Adipocyte (in vitro differentiated cells): ENCODE data around the gene BUB3.

Experiments used
- DNase-seq: peaks from one replicate; pipeline ENCODE4 v3.0.0-alpha.2; 2015; ENCODE audit warnings: low read depth
- H3K27me3 ChIP-seq: replicated peaks from 2 replicates; pipeline ENCODE4 v1.7.0; 2013; ENCODE audit warnings: mild to moderate bottlenecking, low read length, moderate library complexity; ENCODE audit not compliant: control insufficient read depth, insufficient read depth
- H3K36me3 ChIP-seq: 2 replicates; pipeline ENCODE4 v1.7.0; 2013; ENCODE audit warnings: low read length, mild to moderate bottlenecking, moderate library complexity; ENCODE audit not compliant: control insufficient read depth, insufficient read depth, severe bottlenecking
- H3K4me1 ChIP-seq: 2 replicates; pipeline ENCODE4 v1.7.0; 2013; ENCODE audit warnings: mild to moderate bottlenecking, low read length, moderate library complexity; ENCODE audit not compliant: control insufficient read depth, insufficient read depth
- H3K4me3 ChIP-seq: 2 replicates; pipeline ENCODE4 v1.7.0; 2013; ENCODE audit warnings: mild to moderate bottlenecking, low read length, moderate library complexity
- H3K9ac ChIP-seq: 2 replicates; pipeline ENCODE4 v1.7.0; 2013; ENCODE audit warnings: mild to moderate bottlenecking, low read length, moderate library complexity
- H3K9me3 ChIP-seq: 2 replicates; pipeline ENCODE4 v1.7.0; 2013; ENCODE audit warnings: mild to moderate bottlenecking, low read length, moderate library complexity; ENCODE audit not compliant: control insufficient read depth

Gene BUB3

DNA sequence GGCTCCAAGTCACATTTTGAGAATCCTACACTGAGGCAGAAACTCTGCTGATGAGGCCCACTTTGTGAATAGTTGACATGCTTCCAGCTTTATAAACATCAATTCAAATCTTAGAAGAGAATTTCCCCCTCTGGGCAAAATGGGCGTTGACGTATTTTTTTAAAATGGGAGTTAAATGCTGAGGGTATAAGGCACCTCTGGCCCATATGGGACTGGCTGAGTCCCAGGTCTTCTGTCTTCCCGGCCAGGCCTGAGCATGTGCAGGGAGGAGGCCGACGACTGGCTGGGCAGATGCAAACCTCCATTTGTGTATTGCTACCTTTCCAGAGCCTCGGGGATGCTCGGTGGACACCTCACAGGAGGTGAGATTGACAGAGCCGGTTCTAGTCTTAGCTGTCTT, 37.7 kb downstream of the BUB3 start:
- Histone ChIP-seq H3K4me3 (no peak overlapping the region), H3K36me3 (no peaks in the 10 kb centered on the region), H3K9me3 (no peaks in the 10 kb centered on the region), H3K4me1 (no peaks in the 10 kb centered on the region), H3K27me3 (no peaks in the 10 kb centered on the region), H3K9ac (no peak overlapping the region)
- DNase-seq = no peak

DNA sequence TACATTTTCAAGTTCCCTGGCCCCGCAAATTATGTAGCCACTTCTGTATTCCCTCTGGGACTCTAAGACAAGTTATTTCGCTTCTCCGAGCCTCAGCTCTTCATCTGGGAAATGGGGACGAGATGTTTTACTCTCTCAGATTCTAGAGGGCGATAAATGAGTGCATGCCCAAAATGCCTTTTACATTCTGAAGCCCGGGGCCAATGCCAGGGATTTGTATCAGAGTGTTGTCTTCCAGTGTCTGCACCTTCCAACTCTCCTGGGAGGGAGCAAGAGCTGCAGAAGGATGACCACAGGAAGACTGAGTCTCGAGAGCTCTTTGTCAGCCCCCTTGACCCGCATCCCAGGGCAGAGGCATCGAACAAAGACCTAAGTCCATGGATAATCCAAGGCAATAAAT, 39.9 kb downstream of the BUB3 start:
- no peaks in the 10 kb centered on the region for H3K9me3 ChIP-seq
- DNase-seq = no peak
- H3K4me3 ChIP-seq = no peak overlapping the region

DNA sequence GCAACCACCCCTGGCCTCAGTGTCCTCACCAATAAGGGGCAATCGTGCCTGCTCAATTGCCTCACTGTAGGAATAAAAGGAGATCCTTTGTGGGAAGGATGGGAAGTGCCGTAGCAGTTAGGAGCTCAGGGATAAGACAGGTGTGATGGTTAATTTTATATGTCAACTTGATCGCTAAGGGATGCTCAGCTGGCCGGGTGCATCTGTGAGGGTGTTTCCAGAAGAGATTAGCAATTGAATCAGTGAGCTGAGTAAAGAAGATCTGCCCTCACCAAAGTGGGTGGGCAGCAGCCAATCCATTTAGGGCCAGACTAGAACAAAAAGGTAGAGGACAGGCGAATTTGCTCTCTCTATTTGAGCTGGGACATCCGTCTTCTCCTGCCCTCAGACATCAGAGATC, 46.3 kb downstream of the BUB3 start:
- H3K36me3 ChIP-seq = no peaks in the 10 kb centered on the region
- DNase-seq = no peak
- H3K4me3 ChIP-seq = no peak overlapping the region
- H3K27me3 ChIP-seq = no peaks in the 10 kb centered on the region
- no peak overlapping the region for H3K9ac ChIP-seq
- no peaks in the 10 kb centered on the region for H3K4me1 ChIP-seq
- H3K9me3 ChIP-seq = no peaks in the 10 kb centered on the region

More for the DNA sequence above, 39.9 kb downstream of the BUB3 start:
- H3K36me3 ChIP-seq = no peaks in the 10 kb centered on the region
- H3K27me3 ChIP-seq = no peaks in the 10 kb centered on the region
- no peaks in the 10 kb centered on the region for H3K4me1 ChIP-seq
- H3K9ac ChIP-seq = no peak overlapping the region

- H3K9me3 ChIP-seq = peaks cover under 1% of the 10 kb centered on the region
- no peaks in the 10 kb centered on the region for H3K4me1 ChIP-seq
- no peaks in the 10 kb centered on the region for H3K36me3 ChIP-seq
- no peak overlapping the region for H3K4me3 ChIP-seq
- H3K9ac ChIP-seq = no peak overlapping the region
- no peak for DNase-seq
- H3K27me3 ChIP-seq = no peaks in the 10 kb centered on the region
These were observed 48.3 kb downstream of the BUB3 start for GRCh38 chr10:123202506-123202905.

GRCh38 chr10:123203393-123204126, 49.4 kb downstream of the BUB3 start:
- Histone ChIP-seq H3K4me3 (no peak overlapping the region), H3K4me1 (no peaks in the 10 kb centered on the region), H3K27me3 (no peaks in the 10 kb centered on the region), H3K9ac (no peak overlapping the region), H3K36me3 (no peaks in the 10 kb centered on the region), H3K9me3 (peaks cover 9% of the 10 kb centered on the region)
- no peak for DNase-seq

DNA sequence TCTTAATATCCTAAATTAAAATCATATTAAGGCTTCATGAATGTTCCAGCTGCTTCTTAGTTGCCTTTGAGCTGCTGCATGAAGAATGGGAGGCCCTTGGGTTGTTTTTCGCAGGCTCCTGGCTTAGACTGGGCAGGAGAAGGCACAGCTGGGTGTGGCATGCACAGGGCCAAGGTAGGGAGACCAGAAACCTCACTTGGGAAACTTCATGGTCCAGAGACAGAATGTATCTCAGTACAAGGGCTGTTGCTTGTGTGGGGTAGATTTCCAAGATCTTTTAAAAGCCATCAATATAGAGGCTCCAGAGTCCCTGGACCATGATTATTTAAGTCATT, 49.9 kb downstream of the BUB3 start:
- no peaks in the 10 kb centered on the region for H3K27me3 ChIP-seq
- peaks cover 9% of the 10 kb centered on the region for H3K9me3 ChIP-seq
- no peak for DNase-seq
- H3K4me1 ChIP-seq = no peaks in the 10 kb centered on the region
- H3K4me3 ChIP-seq = no peak overlapping the region
- no peaks in the 10 kb centered on the region for H3K36me3 ChIP-seq
- H3K9ac ChIP-seq = no peak overlapping the region

GRCh38 chr10:123205041-123205440, 50.8 kb downstream of the BUB3 start:
- Histone ChIP-seq H3K9ac (no peak overlapping the region), H3K27me3 (no peaks in the 10 kb centered on the region), H3K36me3 (no peaks in the 10 kb centered on the region), H3K9me3 (peaks cover 9% of the 10 kb centered on the region), H3K4me1 (no peaks in the 10 kb centered on the region), H3K4me3 (no peak overlapping the region)
- DNase-seq = no peak

DNA sequence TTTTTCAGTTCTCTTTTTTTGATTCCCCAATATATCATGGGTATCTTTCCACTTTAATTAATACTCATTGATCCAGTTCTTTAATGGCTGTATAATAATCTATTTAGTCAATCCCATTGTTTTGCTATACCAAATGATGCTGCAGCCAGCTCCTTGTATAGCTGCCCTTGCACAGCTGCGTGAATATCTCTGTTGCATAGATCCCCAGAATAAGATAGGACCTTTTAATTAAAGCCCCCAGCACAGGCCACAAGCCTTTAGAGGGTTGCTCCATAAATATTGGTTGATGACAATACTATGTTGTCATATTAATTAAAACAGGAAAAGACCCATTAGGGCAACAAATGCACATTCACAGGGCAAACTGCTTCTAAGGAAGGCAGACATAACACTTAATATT, 57.9 kb downstream of the BUB3 start:
- no peak overlapping the region for H3K9ac ChIP-seq
- no peaks in the 10 kb centered on the region for H3K4me1 ChIP-seq
- no peaks in the 10 kb centered on the region for H3K27me3 ChIP-seq
- H3K9me3 ChIP-seq = peaks cover 27% of the 10 kb centered on the region
- DNase-seq = no peak
- no peak overlapping the region for H3K4me3 ChIP-seq
- no peaks in the 10 kb centered on the region for H3K36me3 ChIP-seq

DNA sequence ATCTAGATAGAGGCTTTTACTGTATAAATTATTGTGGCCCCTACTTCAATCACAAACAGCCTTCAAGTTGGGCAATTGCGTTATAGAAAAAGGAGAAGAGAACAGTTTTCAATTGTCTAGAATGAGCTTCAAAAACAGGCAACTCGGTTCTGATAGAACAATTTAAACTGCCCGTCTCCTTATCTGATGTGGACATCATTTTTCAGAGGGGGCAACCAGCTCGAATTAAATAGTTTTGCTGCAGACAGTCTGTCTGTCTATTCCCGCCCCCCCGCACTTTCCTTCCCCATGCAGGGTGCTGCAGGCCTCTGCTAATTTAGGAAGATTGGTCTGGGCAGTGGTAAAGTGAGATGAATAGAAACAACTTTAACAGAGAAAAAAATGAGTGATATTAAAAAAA, 58.4 kb downstream of the BUB3 start:
- no peak for DNase-seq
- Histone ChIP-seq H3K4me3 (no peak overlapping the region), H3K36me3 (no peaks in the 10 kb centered on the region), H3K27me3 (no peaks in the 10 kb centered on the region), H3K9me3 (peaks cover 25% of the 10 kb centered on the region), H3K9ac (no peak overlapping the region), H3K4me1 (no peaks in the 10 kb centered on the region)

DNA sequence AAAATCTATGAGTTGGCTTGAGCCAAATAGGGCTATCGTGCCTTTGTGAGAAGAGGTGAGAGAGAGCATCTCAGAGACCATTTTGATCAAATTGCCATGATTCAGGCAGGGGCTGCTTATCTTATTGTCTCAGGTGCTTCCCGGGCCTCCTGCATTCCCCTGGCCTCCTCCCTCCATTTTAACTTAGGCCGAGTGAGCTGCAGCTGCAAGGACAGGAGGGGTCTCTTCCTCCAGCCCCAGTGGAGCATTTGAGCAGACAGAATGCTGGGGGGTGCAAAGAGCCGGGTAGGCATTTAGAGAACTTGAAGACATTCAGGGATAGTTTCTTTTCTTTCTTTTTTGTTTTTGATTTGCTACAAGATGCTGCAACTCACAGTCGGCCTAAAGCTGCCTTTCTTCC, 59.0 kb downstream of the BUB3 start:
- H3K9me3 ChIP-seq = peaks cover 20% of the 10 kb centered on the region
- no peak overlapping the region for H3K4me3 ChIP-seq
- H3K9ac ChIP-seq = no peak overlapping the region
- H3K4me1 ChIP-seq = no peaks in the 10 kb centered on the region
- no peak for DNase-seq
- no peaks in the 10 kb centered on the region for H3K27me3 ChIP-seq
- no peaks in the 10 kb centered on the region for H3K36me3 ChIP-seq
